Cardiac fibroblast (primary cell): ENCODE results near the gene PXDN.

Experiments used
- DNase-seq, 2 donors: peaks; one replicate each; pipeline versions ENCODE4 v3.0.0 to v3.0.0-alpha.2; 2010; ENCODE audit warnings: low read depth in 2 of 2
- H3K4me3 ChIP-seq, 2 donors: replicated peaks in 1 of 2; 1 replicate in 1 of 2; 2 replicates in 1 of 2; pipeline ENCODE4 v1.5.1; 2011; ENCODE audit warnings: low read depth in 2 of 2, low read length in 2 of 2, mild to moderate bottlenecking in 2 of 2, moderate library complexity in 1 of 2
- TF ChIP-seq, protein P1 (sequence below): IDR thresholded peaks from one replicate; pipeline ENCODE4 v1.5.1; 2011; ENCODE audit warnings: low read depth, mild to moderate bottlenecking, low read length, inconsistent platforms

PXDN gene

DNA sequence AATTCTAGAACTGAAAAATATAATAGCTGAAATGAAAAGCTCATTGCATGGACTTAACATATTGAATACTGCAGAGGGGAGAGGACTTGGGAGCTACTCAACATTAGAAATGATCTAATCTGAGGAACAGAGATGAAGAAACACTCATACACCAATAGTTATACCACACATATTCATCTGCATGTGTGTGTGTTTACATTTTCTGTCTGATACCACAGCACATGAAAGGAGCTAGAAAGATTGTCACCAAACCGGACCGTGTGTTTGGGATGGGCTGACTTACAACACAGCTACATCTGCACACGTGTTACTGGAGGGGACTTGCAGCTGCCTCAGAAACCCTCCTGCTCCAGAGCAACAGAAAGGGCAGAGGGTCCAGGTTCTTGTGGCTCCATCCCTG is 47.8 kb downstream of the PXDN start:
- TF ChIP-seq, protein P1, sequence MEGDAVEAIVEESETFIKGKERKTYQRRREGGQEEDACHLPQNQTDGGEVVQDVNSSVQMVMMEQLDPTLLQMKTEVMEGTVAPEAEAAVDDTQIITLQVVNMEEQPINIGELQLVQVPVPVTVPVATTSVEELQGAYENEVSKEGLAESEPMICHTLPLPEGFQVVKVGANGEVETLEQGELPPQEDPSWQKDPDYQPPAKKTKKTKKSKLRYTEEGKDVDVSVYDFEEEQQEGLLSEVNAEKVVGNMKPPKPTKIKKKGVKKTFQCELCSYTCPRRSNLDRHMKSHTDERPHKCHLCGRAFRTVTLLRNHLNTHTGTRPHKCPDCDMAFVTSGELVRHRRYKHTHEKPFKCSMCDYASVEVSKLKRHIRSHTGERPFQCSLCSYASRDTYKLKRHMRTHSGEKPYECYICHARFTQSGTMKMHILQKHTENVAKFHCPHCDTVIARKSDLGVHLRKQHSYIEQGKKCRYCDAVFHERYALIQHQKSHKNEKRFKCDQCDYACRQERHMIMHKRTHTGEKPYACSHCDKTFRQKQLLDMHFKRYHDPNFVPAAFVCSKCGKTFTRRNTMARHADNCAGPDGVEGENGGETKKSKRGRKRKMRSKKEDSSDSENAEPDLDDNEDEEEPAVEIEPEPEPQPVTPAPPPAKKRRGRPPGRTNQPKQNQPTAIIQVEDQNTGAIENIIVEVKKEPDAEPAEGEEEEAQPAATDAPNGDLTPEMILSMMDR, result no peak
- DNase-seq, result no peak
- H3K4me3 ChIP-seq, result no peak overlapping the region

DNA sequence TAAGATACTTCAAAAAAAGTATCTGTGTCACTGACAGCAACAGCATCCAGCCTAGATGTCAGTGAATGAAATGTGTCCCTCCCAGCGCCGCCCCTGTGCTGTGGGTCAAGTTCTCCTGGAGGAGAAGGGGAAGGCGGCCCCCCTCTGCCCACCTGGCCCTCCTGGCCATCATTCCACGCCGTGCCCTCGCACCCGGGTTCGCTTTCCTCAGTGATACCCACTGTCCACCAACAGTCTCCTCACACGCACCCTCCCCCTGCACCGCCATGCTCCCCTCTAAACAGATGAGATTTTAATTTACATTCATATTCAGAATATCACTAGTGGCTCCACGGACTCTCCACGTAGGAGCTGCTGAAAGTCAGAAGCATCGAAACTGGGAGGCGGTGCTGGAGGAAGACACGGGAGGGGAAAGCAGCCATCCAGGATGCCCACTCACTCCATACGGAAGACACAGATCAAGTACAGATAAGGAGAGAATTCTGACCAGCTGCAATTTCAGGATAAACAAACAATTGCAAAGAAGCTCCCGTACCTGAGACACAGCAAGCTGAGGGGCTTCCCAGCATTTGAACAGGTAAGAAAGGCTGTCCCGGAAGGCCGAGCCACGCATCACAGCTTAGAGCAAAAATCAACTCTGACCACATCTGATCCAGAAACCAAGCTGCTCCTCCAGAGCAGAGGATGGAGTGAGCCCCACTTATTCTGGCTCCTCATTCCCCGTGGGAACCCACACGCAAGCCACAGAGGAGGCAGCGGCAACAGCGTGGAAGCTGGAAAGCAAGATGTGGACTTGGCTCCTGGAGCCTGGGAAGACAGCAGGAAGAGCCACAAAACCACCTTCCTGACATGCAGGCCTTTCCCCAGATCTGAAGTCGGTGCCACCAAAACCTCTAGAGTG is 49.7 kb downstream of the PXDN start:
- DNase-seq, result no peak
- TF ChIP-seq, protein P1, result no peak
- no peak overlapping the region for H3K4me3 ChIP-seq

DNA sequence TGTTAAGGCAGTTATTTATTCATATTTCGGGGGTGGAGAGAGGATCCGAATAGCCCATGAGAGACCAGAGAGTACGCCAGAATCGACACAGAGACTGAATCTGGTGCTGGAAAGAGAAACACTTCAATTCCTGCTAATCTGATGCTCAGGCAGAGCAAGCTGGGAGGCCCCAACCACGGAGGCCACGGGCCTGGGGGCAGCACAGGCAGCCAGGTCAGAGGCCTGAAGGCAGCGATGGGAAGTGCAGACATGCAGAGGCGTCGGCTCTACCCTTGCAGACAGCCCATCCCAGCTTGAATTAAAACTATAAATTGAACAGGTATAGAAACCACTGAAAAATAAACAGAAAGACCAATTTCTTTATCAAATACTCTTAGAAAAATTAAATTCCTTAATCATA is 50.6 kb downstream of the PXDN start:
- TF ChIP-seq, protein P1, result no peak
- no peak for DNase-seq

DNA sequence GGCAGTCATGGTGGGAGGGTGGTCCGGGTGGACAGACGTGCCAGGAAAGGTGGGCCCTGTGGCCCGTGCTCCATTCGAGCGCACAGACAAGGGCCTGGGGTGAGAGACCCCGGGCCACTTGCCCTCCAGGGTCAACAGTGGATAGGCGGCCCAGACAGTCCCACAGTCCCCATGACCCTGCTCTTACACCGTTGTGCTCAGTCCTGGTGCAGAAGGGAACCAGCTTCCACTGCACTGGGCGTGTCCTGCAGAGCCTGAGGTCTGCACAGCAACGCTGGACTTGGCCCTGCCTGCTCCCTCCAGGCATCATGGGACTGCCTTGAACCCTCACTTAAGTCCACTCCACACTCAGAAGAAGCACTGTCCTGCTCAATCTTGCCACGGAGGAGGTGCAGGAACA is 52.0 kb downstream of the PXDN start:
- TF ChIP-seq, protein P1, result no peak
- no peak overlapping the region for H3K4me3 ChIP-seq
- DNase-seq, result no peak

More for the DNA sequence above, 50.6 kb downstream of the PXDN start:
- no peak overlapping the region for H3K4me3 ChIP-seq

DNA sequence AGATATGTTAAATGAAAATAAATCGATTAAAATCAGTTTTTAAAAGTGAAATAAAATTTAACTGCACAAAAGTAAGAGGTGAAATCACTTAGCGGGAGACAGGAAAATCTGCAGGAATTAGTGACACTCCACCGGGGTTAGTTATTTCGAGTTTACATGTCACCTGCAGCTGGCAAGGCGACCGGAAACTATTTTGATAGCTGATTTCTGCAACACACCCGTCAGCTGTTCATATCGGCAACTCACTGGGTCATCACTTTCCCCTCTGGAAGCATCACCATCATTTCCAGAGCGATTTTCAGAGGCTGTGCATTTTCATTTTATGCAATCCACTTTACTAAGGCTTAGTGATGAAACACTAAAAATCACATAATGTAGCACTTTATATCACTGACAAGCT is 52.9 kb downstream of the PXDN start:
- no peak overlapping the region for H3K4me3 ChIP-seq
- DNase-seq, result no peak
- TF ChIP-seq, protein P1, result no peak

DNA sequence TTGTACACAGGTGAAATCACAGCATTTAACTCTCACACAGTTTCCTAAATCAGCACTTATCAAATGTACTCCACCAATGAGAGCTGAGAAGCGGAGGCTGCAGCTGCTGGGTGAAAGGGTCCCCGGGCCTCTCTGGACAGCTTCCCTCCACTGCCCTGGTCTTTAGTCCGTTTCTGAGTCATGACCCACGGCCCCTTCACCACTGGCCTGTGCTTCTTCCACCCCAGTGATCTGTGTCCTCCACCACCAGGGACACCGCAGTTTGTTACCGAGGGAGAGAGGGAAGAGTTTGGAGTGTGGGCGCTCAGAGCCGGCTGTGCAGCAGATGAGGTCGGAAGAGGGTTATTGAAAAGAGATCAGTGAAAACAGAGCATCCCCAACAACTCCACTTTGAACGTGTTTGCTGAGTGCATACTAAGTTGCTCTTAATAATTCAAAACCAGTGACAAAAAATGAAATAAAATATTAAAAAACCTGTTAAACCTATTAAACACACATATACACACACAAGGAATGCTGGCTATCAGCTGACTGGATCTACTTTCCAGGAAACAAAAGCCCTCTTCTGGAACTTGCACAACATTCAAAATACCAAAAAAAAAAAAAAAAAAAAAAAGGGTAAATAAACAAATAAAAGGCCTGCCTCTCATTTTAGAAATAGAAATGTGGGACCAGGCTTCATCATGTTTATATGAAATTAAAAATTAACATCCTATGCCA is 54.1 kb downstream of the PXDN start:
- DNase-seq, result no peak
- TF ChIP-seq, protein P1, result no peak

More for the DNA sequence above, 54.1 kb downstream of the PXDN start:
- no peak overlapping the region for H3K4me3 ChIP-seq
